BE2C (cell line): ENCODE measurements around the gene LCN12.

ENCODE experiments used
- DNase-seq: peaks from one replicate; pipeline ENCODE4 v3.0.0-alpha.2; 2020
- H3K27me3 ChIP-seq: fragments of 250-450 bp; sonication (Bioruptor Pico); 2 replicates; pipeline ENCODE4 v1.5.1; 2020; ENCODE audit warnings: mild to moderate bottlenecking
- H3K36me3 ChIP-seq: fragments of 250-450 bp; sonication (Bioruptor Pico); 2 replicates; pipeline ENCODE4 v1.5.1; 2020; ENCODE audit warnings: mild to moderate bottlenecking
- H3K4me1 ChIP-seq: fragments of 250-450 bp; sonication (Bioruptor Pico); 2 replicates; pipeline ENCODE4 v1.5.1; 2020
- H3K4me3 ChIP-seq: 2 replicates; pipeline ENCODE4 v1.5.1; 2011; ENCODE audit warnings: low read depth, low read length
- H3K9me3 ChIP-seq: fragments of 250-450 bp; sonication (Bioruptor Pico); 2 replicates; pipeline ENCODE4 v1.5.1; 2020
- TF ChIP-seq, protein P1 (sequence below): IDR thresholded peaks from 2 replicates; pipeline ENCODE4 v1.5.1; 2012; ENCODE audit warnings: mild to moderate bottlenecking, low read depth, low read length

The LCN12 gene

GRCh38 chr9:136920069-136920468, 32.0 kb upstream of the LCN12 start:
- no peak for DNase-seq
- Histone ChIP-seq H3K9me3 (no peaks in the 10 kb centered on the region), H3K4me3 (no peak overlapping the region), H3K36me3 (peaks cover 61% of the 10 kb centered on the region), H3K4me1 (no peaks in the 10 kb centered on the region), H3K27me3 (no peaks in the 10 kb centered on the region)
- TF ChIP-seq, protein P1, sequence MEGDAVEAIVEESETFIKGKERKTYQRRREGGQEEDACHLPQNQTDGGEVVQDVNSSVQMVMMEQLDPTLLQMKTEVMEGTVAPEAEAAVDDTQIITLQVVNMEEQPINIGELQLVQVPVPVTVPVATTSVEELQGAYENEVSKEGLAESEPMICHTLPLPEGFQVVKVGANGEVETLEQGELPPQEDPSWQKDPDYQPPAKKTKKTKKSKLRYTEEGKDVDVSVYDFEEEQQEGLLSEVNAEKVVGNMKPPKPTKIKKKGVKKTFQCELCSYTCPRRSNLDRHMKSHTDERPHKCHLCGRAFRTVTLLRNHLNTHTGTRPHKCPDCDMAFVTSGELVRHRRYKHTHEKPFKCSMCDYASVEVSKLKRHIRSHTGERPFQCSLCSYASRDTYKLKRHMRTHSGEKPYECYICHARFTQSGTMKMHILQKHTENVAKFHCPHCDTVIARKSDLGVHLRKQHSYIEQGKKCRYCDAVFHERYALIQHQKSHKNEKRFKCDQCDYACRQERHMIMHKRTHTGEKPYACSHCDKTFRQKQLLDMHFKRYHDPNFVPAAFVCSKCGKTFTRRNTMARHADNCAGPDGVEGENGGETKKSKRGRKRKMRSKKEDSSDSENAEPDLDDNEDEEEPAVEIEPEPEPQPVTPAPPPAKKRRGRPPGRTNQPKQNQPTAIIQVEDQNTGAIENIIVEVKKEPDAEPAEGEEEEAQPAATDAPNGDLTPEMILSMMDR, result no peak

DNA sequence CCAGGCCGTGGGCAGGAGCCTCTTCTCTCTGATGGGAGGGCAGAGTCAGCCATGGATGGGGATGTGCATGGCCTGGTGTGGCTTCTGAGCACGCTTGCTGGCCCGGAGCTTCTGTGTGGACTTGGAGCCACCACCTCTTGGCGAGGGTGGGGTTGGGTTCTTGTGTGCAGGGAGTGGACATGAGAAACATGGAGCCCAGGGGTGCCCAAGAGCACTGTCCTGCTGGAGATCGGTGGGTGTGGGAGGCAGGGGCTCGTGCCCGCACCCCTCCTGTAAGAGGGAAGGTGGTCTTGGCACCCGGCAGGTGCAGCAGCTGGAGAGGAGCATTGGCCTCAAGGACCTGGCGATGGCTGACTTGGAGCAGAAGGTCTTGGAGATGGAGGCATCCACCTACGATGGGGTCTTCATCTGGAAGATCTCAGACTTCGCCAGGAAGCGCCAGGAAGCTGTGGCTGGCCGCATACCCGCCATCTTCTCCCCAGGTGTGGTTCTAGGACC, 31.3 kb upstream of the LCN12 start:
- H3K36me3 ChIP-seq, result peaks cover 63% of the 10 kb centered on the region
- H3K9me3 ChIP-seq, result no peaks in the 10 kb centered on the region
- no peaks in the 10 kb centered on the region for H3K27me3 ChIP-seq
- TF ChIP-seq, protein P1, result no peak
- H3K4me1 ChIP-seq, result no peaks in the 10 kb centered on the region
- no peak for DNase-seq
- H3K4me3 ChIP-seq, result no peak overlapping the region

DNA sequence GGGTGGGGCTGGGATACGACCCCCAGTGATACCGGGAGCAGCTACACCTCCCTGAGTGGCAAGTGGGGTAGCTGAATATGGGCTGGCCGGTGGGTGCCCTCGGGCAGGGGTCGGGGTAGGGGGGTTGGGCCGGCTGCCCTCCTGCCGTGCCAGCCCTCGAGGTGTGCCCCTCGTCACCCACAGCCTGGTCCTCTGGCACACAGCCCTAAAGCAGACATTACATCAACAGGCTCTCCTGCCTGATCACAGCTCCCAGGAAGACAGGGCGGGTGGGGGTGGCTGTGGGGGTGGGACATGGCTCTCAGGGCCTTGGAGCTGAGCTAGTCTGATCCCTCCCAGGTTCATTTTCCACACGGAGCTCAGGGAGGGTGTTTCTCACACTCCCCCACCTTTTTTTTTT, 30.8 kb upstream of the LCN12 start:
- DNase-seq, result no peak
- peaks cover 67% of the 10 kb centered on the region for H3K36me3 ChIP-seq

DNA sequence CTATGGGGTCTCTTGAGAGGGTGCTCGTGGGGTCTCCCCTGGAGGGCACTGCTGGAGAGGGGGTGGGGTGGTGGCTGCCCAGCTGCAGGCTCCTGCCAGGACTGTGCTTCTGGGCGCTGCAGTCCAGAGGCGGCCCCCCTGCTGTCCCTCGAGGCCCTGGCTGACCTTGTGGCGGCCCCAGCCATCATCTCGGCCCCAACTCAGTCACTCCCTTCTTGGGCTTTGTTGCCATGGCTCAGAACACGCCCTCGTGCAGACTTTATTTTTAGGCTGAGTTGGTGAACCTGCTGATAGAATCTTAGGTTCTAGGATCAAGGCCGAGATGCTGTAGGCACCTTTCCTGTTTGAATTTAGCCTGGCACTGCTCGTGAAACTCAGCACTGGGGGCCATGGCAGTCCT, 30.4 kb upstream of the LCN12 start:
- Histone ChIP-seq H3K4me1 (no peaks in the 10 kb centered on the region), H3K36me3 (peaks cover 68% of the 10 kb centered on the region), H3K9me3 (no peaks in the 10 kb centered on the region), H3K4me3 (no peak overlapping the region), H3K27me3 (no peaks in the 10 kb centered on the region)
- TF ChIP-seq, protein P1, result no peak
- DNase-seq, result no peak

More for the DNA sequence above, 30.8 kb upstream of the LCN12 start:
- no peaks in the 10 kb centered on the region for H3K9me3 ChIP-seq
- H3K27me3 ChIP-seq, result no peaks in the 10 kb centered on the region
- no peaks in the 10 kb centered on the region for H3K4me1 ChIP-seq
- no peak overlapping the region for H3K4me3 ChIP-seq
- TF ChIP-seq, protein P1, result no peak

DNA sequence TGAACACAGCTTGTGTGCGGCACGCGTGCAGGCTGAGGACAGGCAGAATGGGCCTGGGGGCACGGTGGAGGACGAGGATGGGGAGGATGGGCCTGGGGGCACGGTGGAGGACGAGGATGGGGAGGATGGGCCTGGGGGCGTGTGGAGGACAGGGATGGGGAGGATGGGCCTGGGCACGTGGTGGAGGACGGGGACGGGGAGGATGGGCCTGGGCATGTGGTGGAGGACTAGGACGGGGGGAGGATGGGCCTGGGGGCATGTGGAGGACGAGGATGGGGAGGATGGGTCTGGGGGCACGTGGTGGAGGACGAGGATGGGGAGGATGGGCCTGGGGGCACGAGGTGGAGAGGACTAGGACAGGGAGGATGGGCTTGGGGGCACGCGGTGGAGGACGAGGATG, 29.5 kb upstream of the LCN12 start:
- DNase-seq, result no peak
- Histone ChIP-seq H3K27me3 (no peaks in the 10 kb centered on the region), H3K4me1 (0 out of 2 replicates have a peak, but pooled peaks cover 2% of the 10 kb centered on the region), H3K36me3 (peaks cover 68% of the 10 kb centered on the region), H3K9me3 (no peaks in the 10 kb centered on the region), H3K4me3 (no peak overlapping the region)
- TF ChIP-seq, protein P1, result no peak

DNA sequence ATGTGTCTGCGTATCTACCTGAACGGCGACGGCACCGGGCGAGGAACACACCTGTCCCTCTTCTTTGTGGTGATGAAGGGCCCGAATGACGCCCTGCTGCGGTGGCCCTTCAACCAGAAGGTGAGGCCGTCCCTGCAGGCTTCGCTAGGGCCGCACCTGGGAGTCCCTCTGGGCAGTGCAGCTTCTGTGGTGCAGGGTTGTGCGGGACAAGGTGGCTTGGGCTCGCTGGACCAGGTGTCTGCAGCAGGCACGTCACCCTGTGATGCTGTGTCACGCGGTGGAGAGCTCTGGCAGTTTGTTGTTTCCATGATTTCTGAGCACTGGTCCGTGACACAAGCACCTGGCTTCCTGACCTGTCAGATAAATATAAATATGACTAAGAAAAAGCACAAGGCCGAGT, 28.2 kb upstream of the LCN12 start:
- Histone ChIP-seq H3K36me3 (peaks cover 67% of the 10 kb centered on the region), H3K4me1 (0 out of 2 replicates have a peak, but pooled peaks cover 3% of the 10 kb centered on the region), H3K4me3 (no peak overlapping the region), H3K9me3 (no peaks in the 10 kb centered on the region), H3K27me3 (no peaks in the 10 kb centered on the region)
- no peak for DNase-seq
- TF ChIP-seq, protein P1, result no peak
